ENCODE measurements around the gene POLR3K.
"Not testable (repeated sequence)": the region's sequence is repeated elsewhere in the genome, so short reads cannot be mapped to it uniquely, and the experiment has no call there.

POLR3K gene

GRCh38 chr16:63998-64913 is 10.8 kb upstream of the POLR3K start:
- peak; percentile 30 for DNase-seq

GRCh38 chr16:63466-63865 is 10.1 kb upstream of the POLR3K start:
- no peak for DNase-seq

GRCh38 chr16:62968-63391 is 9.6 kb upstream of the POLR3K start:
- DNase-seq = no peak

GRCh38 chr16:62283-62967 is 9.0 kb upstream of the POLR3K start:
- no peak for DNase-seq

- DNase-seq = no peak
Measured at GRCh38 chr16:61879-62281, 8.5 kb upstream of the POLR3K start.

GRCh38 chr16:60929-61878 is 7.8 kb upstream of the POLR3K start:
- no peak for DNase-seq

GRCh38 chr16:60166-60565 is 6.8 kb upstream of the POLR3K start:
- DNase-seq = no peak

- no peak for DNase-seq
Measured at GRCh38 chr16:59440-60059, 6.1 kb upstream of the POLR3K start.

- DNase-seq = no peak
Measured at GRCh38 chr16:58491-59439, 5.4 kb upstream of the POLR3K start.

- DNase-seq = no peak
Measured at GRCh38 chr16:57711-58110, 4.3 kb upstream of the POLR3K start.

- DNase-seq = no peak
Measured at GRCh38 chr16:56231-56927, 3.0 kb upstream of the POLR3K start.

GRCh38 chr16:55571-56136 is 2.2 kb upstream of the POLR3K start:
- DNase-seq = no peak

- no peak for DNase-seq
Measured at GRCh38 chr16:54237-54581, 801 bp upstream of the POLR3K start.

- DNase-seq = no peak
Measured at GRCh38 chr16:50769-51591, 2.4 kb downstream of the POLR3K start.

- no peak for DNase-seq
Measured at GRCh38 chr16:47234-47633, 6.2 kb downstream of the POLR3K start.

- not testable (repeated sequence) for DNase-seq
Measured at GRCh38 chr16:46510-46909, 6.9 kb downstream of the POLR3K start.

- peak; percentile 48 for DNase-seq
Measured at GRCh38 chr16:45454-45853, 8.0 kb downstream of the POLR3K start.

- DNase-seq = no peak
Measured at GRCh38 chr16:44655-45054, 8.8 kb downstream of the POLR3K start.

GRCh38 chr16:43294-43693 is 10.1 kb downstream of the POLR3K start:
- no peak for DNase-seq

GRCh38 chr16:42691-43090 is 10.7 kb downstream of the POLR3K start:
- no peak for DNase-seq
